Measurements from ENCODE around the gene PRXL2B.
"Not testable (repeated sequence)": the region's sequence is repeated elsewhere in the genome, so short reads cannot be mapped to it uniquely, and the experiment has no call there.

PRXL2B gene

DNA sequence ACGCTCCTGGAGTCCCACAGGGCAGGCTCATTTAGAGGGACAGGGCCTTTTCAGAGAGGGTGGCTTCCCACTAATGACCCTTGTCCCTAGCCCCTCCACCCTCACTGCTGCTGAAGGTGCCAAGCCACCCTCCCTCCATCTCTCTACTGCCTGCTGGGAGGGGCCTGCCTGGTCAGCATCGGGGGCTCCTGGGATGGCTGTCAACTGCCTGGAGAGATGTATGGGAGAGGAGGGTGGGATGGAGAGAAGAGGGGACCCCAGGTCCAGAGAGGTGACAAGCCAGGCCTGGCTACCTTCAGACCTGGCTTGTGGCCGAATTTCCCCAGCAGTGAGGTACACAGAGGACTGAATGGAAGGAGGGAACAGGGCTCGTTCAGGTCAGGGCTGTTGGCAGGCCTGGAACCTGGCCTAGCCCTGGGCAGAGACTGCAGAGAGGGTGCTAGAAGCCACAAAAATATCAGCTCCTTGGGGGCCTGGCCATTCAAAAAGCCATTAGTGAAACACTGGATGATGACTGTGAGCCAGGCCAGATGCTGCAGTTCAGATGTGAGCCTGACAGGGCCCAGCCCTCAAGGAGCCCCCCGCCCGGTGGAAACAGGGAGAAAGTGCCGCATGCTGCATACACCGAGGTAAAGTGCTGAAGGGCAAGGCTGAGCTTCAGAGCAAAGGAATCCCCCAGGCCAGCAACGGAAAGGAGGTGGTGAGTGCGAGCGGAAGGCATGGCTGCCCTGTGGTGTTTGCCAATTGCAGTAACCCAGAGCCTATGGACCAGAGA lies 26.2 kb downstream of the PRXL2B start:
- no peak for DNase-seq (ENCODE audit: low read depth in 2 of 2)

DNA sequence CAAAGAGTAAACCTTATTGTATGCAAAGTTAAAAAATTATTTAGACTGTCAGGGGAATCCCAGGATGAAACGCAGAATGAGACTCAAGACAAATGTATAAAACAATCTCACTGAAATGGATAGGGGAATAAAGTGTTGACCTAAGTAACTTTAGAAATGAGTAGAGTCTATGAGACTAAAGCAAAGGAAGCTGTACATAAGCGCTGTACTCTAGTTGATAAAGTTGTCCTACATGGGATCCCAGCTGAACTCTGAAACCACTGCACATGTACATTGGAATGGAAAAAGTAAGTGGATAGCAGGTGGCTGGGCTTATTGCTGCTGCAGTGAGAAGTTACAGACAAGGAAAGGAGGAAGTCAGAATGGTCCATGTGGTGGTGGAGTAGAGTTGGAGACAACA lies 27.6 kb downstream of the PRXL2B start:
- no peak for DNase-seq (ENCODE audit: low read depth in 2 of 2)

DNA sequence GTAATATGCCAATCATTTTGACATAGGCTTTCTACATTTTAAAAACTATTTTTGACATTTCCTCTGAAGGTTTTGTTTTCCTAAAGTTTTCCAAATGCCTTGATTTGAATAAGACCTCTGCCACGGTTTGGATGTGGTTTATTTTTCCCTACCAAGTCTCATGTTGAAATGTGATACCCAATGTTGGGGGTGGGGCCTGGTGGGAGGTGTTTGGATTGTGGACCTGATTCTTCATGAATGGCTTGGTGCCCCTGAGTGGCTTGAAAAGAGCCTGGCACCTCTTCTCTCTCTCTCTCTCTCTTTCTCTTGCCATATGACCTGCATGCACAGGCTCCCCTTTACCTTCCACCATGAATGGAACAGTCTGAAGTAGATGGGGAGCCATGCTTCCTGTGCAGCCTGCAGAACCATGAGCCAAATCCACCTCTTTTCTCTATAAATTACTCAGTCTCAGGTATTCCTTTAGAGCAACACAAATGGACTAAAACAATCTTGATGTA lies 31.4 kb downstream of the PRXL2B start:
- DNase-seq (ENCODE audit: low read depth in 2 of 2) = no peak

DNA sequence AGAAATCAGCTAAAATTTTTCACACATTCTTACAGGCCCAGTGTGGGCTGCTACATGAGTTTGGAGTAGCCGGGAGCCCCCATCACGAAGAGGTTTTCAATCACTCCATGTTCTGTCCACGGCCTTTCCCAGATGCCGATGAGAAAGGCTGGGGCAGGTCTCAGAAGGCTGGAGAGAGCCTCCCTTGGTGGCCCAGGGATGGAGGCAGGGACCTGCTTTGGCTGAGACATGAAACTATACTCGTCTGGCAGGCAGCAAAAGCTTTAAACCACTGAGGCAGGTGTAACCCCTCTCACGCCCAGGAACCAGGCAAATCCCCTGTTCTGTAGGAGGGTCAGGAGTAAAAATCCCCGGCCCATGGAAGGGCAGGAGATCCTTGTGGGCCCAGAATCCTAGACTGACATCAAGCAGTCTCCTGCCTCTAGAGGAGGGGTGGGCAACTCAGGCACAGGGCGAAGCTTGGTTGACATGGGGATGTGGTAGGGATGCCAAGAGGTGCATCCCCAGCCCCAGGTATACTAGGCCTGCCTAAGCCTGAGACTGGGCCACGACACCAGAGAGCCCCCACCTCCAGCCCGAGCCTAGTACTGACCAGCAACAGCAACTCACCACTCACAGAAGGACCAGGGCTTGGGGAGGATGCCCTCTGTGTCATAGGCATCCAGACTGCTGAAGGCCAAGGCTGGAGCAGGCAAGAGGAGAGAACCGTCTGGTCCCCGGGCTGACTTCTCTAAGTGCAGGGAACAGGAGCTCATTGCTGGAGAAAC lies 37.2 kb downstream of the PRXL2B start:
- no peak for DNase-seq (ENCODE audit: low read depth in 2 of 2)

DNA sequence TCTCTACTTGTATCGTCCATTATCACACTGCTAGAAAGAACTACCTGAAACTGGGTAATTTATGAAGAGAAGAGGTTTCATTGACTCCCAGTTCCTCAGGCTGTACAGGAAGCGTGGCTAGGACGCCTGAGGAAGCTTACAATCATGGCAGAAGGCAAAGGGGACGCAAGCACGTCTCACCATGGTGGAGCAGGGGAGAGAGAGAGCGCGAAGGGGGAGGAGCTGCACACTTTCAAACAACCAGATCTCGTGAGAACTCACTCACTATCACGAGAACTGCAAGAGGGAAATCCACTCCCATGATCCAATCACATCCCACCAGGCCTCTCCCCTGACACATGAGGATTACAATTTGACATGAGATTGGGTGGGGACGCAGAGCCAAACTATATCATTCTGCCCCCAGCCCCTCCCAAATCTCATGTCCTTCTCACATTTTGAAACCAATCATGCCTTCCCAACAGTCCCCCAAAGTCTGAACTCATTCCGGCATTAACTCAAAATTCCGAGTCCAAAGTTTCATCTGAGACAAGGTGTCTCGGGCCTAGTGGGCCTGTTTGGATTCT lies 38.2 kb downstream of the PRXL2B start:
- DNase-seq (ENCODE audit: low read depth in 2 of 2) = no peak

DNA sequence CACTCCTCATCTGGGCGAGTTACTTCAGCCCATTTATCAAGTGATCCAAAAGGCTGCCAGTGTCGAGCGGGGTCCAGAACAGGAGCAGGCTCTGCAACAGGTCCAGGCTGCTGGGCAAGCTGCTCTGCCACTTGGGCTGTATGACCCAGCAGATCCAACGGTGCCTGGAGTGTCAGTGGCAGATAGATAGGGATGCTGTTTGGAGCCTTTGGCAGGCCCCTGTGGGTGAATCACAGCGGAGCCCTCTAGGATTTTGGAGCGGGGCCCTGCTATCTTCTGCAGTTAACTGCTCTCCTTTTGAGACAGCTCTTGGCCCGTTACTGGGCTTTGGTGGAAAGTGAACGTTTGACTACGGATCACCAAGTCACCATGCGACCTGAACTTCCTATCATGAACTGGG lies 38.7 kb downstream of the PRXL2B start:
- DNase-seq (ENCODE audit: low read depth in 2 of 2) = no peak

DNA sequence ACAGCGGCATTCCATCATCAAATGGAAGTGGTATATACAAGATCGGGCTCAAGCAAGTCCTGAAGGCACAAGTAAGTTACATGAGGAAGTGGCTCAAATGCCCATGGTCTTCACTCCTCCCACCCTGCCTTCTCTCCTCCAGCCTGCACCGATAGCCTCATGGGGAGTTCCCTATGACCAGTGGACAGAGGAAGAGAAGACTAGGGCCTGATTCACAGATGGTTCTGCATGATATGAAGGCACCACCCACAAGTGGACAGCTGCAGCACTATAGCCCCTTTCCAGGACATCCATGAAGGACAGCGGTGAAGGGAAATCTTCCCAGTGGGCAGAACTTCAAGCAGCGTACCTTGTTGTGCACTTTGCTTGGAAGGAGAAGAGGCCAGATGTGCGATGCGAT lies 39.2 kb downstream of the PRXL2B start:
- DNase-seq (ENCODE audit: low read depth in 2 of 2) = not testable (repeated sequence)

DNA sequence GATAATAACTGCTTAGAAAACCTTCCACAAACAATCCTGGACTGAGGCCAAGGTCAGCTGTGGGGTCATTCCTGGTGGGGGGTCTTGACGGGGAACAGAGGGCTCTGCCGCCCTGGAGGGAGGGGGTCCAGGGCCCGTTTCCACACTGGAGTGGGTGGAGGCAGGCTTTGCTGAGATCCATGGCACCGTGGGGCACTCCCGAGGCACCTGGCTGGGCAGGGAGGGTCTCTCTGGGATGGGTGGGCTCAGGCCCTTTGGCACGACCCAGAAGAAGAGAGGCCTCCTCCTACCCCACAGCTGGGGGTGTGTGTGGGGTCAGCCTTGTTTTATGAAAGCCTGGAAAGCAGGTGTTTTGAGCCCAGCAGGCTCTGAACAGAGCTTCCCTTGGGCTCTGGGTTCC lies 41.2 kb downstream of the PRXL2B start:
- no peak for DNase-seq (ENCODE audit: low read depth in 2 of 2)

DNA sequence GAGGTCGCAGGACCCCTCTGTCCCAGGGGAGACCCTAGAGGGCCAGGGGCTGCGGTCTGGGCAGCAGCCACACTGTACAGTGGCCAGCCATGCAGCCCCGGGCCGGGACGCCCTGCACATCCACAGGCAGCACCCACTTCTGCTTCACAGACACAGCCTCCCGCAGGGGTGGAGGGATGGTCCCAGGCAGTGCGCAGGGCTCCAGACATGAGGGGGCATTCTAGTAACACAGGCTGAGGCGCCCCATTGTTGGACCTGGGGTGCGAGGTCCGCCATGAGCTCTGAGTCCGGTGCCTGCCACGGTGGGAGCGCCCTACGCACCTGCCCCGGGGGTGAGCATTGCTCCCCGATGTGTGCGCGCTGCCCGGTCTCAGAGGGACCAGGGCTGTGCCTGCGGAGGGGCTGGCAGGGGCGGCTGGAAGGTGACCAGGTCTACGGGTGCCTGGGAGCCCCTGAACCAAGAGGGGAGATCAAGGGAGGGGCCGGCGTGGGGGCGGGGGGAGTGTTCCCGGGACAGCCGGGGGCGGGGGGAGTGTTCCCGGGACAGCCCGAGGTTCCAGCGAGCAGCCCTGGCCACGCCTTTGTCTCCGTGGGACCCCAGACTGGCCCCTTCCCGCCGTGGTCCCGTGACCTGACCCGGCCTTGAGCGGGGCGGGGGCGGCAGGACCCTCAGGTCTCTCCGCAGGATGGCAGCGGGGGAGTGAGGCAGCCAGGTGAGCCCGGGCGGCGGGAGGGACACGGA lies 41.8 kb downstream of the PRXL2B start:
- no peak for DNase-seq (ENCODE audit: low read depth in 2 of 2)

DNA sequence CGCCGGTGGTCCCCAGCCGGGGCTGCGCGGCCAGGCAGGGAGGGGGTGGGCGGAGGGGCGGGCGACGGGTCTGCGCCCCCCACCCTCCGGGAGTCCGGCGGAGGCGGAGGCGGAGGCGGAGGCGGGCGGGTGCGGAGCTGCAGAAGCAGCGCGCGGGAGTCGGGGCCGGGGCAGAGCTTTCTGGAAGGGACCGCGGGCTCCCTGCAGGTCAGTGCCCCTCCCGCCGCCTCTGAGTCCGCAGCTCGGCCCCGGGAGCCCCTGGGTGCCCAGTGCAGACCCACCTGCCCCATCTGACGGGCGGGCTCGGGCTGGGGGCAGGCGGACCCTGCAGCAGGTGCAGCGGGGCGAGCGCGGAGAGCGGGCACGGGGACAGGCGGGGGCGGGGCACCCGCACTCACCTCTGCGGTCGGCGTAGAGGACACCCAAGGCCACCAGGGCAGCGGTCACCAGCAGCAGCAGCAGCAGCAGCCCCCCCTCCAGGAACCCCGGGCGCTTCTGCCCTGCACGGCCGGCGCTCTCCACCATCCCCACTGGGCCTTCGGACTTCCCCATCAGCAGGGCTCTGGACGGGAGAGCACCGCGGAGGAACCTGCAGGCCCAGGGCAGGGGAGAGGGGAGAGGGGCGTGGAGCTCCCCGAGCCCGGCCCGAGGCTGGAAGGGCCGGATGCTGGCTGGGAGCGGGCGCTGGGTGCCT lies 42.5 kb downstream of the PRXL2B start:
- DNase-seq (ENCODE audit: low read depth in 2 of 2) = no peak

DNA sequence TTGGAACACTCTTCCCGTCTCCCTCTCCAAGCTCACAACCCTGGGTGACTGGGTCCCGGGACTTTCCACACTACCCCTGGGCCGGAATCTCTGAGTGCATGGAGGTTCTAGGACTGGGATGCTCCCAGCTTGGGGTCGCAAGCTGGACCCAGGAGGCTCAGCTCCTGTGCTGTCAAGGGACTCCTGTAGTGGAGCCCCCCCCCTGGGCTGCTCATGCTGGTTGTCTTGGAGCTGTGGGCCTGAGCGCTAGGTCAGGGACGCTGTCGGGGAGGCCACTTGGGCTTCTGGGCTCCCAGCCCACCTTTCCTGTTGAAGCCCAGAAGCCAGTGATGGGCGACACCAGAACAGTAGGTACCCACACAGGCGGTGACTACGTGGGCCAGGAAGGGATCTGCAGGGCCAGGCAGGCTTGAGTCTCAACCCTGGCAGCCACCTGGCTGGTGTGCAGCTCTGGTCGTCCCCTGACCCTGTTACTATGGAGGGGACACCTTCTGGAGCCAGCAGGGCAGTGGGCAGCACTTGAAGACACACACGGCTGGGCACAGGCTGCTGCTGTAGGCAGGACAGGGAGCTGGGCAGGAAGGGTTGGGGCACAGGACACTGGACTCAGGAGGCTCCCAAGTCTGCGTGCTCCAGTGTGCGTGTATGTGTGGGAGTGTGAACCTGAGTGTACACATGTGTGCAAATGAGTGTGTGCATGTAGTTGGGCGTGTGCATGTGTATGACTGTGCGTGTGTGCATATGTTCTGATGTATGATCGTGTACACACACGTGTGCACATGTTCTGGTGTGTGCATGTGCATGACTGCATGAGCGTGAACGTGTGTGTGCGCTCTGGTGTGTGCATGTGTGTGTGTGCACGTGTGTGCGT lies 43.3 kb downstream of the PRXL2B start:
- DNase-seq (ENCODE audit: low read depth in 2 of 2) = no peak

DNA sequence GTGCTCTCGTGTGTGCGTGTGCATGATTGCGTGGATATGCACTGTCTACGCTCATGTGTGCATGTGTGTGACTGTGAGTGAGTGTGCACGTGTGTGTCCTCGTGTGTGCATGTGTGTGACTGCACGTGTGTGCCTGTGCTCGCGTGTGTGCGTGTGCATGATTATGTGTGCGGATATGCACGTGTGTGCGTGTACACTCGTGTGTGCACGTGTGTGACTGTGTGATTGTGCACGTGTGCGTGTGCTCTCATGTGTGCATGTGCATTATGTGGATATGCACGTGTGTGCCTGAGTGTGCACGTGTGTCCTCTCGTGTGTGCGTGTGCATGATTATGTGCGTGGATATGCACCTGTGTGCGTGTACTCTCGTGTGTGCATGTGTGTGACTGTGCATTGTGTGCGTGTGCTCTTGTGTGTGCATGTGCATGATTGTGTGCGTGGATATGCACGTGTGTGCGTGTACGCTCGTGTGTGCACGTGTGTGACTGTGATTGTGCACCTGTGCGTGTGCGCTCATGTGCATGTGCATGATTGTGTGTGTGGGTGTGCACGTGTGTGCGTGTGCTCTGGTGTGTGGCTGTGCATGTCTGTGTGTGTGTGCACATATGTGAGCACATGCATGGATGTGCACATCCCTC lies 44.0 kb downstream of the PRXL2B start:
- no peak for DNase-seq (ENCODE audit: low read depth in 2 of 2)

DNA sequence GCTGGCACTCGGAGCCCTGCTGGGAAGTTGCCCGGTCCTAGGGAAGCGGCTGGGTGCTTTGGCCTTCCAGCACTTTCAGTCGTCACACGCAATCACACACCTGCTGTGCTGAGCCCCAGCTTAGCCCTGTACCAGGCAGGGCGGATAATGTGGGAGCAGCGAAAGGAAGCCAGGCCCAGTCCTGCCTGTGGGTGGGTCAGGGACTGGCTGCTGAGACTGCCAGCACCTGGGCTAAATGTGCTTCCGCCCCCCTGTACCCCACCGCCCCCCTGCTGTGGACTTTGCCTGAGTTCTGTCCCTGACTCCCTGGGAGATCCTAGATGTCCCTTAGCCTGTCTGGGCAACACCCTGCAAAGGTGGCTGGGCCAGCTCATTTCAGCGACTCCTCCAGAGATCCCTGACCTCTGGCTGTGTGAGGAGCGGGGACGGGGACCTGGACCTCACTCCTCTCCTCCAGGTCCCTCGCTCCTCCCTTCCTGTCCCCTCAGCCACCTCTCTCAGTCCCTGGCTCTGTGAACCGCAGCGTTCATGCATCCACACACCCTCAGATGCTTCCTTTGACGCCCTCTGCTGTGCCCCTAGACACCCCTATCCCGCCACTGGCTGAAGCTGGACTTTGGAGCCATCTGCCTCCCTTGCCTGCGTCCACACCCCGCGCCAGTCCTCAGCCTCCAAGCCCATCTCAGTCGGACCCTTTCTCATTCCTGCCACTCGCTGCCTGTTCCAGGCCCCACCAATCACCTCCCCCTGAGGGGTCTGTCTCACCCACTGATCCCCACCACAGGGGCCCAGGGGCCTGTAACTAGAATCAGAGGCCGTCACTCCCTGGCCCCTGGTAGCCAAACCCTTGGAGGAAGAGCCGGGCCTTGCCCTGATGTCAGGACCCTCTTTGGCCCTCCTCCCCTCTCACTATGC lies 44.8 kb downstream of the PRXL2B start:
- DNase-seq (ENCODE audit: low read depth in 2 of 2) = no peak

DNA sequence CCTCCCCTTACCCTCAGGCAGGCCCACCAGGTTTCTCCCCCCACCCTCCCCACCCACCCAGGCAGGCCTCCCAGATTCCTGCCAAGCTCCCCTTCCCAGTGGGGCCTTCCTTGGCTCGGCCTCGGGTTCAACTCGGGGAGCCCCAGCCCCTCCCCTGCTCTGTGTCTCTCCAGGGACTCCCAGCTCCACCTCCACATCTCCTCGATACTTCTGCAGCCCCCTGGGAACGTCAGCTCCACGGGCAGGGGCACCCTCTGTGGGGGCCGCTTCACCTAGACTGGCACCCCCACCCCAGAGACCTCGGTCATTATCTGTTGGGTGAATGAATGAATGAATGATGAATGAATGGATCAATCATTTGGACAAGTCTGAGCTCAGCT lies 45.5 kb downstream of the PRXL2B start:
- no peak for DNase-seq (ENCODE audit: low read depth in 2 of 2)

DNA sequence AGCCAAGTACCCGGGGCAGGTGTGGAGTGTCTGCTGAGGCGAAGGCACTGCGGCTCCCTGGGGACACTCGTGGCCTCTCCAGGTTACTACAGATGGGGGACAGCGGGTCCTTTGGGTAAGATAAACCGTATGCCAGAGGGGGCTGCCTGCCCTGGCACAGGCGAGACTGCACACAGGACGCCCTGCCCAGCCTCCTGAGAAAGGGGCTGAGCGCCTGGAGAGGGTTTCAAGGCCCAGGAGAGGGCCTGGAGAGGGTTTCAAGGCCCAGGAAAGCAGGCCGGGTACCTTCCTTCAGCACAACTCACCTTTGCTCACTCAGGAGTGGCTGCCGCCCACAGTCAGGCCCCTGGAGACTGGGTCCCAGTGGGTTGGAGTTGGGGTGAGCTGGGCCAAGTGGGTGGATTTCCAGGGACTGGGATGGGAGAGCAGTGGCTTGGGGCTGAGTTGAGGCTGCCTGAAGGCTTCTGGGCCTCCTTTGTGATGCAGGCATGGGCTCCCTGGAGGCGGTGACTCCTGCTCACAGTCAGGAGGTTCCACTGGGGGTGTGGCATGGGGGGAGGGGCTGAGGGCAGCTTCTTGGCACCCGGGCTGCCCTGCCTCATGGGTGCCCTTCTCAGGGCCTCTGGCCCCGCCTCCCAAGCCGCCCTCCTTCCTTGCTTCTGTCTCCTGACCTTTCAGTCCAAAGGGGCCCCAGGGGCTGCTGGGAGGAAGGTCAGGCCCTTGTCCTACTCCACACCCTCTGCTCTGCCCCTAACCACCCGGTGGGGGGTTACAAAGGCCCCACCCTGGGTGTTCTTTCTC lies 46.2 kb downstream of the PRXL2B start, which contains the start of gene MMEL1:
TSS of gene MMEL1 (minus strand) at position 456 of the 801 bp plus-strand sequence. CDS start 3,532 bp downstream, outside the sequence.
- no peak for DNase-seq (ENCODE audit: low read depth in 2 of 2)

DNA sequence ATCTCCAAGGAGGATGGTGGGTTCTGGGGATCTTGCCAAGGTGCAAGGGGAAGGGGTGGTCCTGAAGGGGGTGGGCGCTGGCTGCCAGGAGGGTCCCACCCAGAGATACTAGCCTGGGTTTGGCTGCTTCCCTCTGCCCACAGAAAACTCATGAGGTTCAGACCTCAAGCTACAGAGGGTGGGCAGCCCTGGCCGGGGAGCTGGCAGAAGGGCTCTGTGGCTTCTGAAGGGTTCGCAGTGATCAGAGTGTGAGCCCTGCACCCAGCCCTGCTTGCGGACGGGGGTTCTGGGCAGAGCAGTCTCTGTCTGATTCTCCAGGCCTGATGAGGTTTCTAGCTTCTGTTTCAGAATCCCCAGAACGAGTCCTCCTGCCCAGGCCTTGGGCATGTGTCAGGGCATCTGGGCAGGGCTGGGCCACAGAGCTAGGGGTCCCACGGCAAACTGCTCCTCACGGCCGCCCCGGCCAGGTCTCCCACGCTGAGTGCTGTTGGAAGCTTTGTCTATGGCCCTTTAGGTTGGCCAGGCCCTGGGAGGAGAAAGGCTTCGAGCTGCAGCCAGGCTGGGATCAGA lies 46.9 kb downstream of the PRXL2B start:
- DNase-seq (ENCODE audit: low read depth in 2 of 2) = no peak

DNA sequence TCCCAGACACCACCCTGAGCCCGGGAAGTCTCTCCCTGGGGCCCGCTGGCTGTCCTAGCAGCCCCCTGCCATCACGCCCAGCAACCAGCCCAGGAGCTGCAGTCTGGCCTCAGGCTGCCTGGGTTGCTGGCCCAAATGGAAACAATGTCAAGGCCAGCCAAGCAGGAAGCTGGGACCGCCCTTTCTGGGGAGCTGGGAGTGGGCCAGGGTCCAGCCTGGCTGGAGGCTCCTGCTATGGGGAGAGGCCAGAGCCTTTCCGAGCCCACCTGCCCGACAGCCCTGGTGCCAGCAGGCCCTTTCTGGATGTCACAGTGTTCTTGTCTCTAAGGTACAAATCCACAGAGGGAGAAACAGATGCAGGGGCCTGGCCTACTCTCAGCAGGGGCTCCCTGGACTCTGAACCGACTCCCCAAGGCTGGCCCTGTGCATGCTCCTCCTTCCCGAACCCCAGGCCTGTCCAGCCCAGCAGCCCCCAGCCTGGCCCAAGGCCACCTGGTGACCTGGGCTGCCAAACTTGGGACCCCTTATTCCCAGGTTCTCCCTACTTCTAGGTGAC lies 47.4 kb downstream of the PRXL2B start:
- no peak for DNase-seq (ENCODE audit: low read depth in 2 of 2)
